Astrocyte (in vitro differentiated cells and primary cell): ENCODE measurements around the gene RBM47.

ENCODE experiments used
- CTCF ChIP-seq: IDR thresholded peaks from 2 replicates; pipeline ENCODE4 v1.5.1; 2011; ENCODE audit warnings: low read depth, mild to moderate bottlenecking, inconsistent platforms, low read length, moderate library complexity; ENCODE audit not compliant: insufficient read depth
- EZH2 ChIP-seq: IDR thresholded peaks from 2 replicates; pipeline ENCODE4 v1.6.1; 2012; ENCODE audit warnings: mild to moderate bottlenecking, low read length, inconsistent platforms; ENCODE audit not compliant: insufficient read depth

- TF ChIP-seq CTCF (no peak), EZH2 (no peak)
These were observed 113.0 kb downstream of the RBM47 start for GRCh38 chr4:40516651-40517050.
